ENCODE results near the gene ATP6V1C2. TPM values are rescaled to one million over a fixed set of nuclear protein-coding genes. Genes with fewer than 3 reads are reported as not detected.

ATP6V1C2 gene
- polyA plus RNA-seq, 6 donors from 2014 or later = 0.12 to 3.9 (median 0.47) TPM

DNA sequence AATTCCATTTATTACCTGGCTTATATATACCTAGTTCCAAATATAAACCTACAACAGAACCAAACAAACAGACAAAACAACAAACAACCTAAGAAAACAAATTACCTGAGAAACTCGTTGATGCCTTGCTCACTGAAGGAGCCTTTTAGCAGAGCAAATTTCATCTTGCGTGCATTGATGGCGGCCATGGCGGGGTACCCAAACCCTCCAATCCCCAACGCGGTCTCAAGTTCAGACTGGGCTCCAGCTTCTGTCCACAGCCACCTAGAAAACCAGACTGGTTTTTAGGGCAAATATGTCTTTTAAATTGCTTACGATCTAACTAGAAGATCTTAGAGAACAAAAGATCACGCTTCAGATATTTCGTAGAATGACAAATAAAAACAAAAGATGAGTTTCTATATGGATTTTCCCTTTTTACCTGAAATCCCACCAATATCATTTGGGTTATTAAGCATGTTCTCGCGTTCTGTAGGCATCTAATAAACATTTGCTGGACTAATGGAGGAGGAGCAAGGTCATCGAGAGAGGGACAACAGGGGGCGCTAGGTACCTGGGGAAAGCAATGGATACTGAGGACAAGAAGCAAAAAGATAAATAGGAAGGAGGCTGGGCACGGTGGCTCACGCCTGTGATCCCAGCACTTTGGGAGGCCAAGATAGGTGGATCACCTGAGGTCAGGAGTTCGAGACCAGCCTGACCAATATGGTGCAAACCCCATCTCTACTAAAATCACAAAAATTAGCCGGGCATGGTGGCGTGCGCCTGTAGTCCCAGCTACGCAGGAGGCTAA, 65.9 kb downstream of the ATP6V1C2 start:
- H3K4me3 Mint-ChIP-seq = no peak overlapping the region
- ATAC-seq (ENCODE audit: low read depth in 2 of 2) (no peak), DNase-seq (no peak)
- H3K27me3 Mint-ChIP-seq = no peaks in the 10 kb centered on the region
- peaks cover 0 to 8% (median 4%) of the 10 kb centered on the region in 3 donors for H3K4me1 Mint-ChIP-seq
- peaks cover 34 to 35% of the 10 kb centered on the region in 2 donors for H3K36me3 Mint-ChIP-seq
- H3K27ac Mint-ChIP-seq = peak overlapping the region in 2 of 6 donors; percentile 49 to 55
- H3K9me3 Mint-ChIP-seq = no peaks in the 10 kb centered on the region

DNA sequence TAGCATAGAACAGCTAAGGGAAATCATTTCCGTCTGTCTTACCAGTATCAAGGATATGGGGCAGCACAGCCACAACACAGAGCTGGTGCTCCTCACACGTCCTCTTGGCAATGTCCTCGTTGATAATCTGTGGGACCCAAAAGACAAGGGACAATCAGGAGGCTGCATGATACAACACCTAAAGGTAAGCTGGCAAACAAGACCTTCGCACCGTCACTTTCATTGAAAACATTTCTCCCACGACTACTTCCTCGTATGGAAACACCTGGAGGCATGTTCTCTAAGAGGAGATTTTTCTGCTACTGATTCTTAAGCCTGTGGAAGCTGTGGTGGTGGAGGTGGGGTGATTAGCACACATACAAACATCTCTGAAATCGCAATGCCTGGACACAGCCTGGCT, 67.4 kb downstream of the ATP6V1C2 start:
- H3K36me3 Mint-ChIP-seq = peaks cover 28 to 35% of the 10 kb centered on the region in 2 donors
- ATAC-seq (ENCODE audit: low read depth in 2 of 2) = no peak
- H3K9me3 Mint-ChIP-seq = no peaks in the 10 kb centered on the region
- H3K4me1 Mint-ChIP-seq = peaks cover 4 to 8% (median 4%) of the 10 kb centered on the region in 3 donors
- H3K27me3 Mint-ChIP-seq = no peaks in the 10 kb centered on the region
- H3K27ac Mint-ChIP-seq = peak overlapping the region in 3 of 6 donors; percentile 62 to 75 (median 68)
- no peak for DNase-seq
- H3K4me3 Mint-ChIP-seq = no peak overlapping the region

DNA sequence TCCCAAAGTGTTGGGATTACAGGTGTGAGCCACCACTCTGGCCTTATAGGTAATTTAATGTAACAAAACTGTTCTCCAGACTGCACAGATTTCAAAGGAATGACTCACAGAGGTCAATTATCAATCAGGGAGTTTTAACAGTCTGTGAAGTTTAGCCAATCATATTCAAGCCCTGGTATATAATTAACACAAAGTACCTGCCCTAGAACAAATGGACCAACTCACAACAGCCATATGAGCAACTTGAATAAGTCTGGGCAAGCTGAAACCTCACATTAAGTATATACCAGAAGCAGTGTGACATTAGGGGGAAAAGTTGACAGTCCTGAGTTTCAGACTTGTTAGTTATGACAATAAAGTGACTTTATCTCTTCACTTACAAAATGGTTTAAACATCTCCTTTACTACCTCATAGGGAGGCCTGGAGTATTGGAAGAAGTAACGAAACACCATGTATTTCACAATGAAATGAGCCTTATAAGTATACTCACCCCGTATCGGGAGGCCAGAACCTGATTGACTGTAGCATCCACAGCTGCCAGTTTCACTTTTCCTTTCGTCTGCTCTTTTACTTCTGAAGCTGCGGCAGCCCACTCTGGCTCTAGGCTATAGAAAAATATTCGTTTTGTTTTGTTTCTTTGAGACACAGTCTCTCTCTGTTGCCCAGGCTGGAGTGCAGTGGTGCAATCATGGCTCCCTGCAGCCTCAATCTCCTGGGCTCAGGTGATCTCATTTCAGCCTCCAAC, 69.0 kb downstream of the ATP6V1C2 start:
- H3K4me1 Mint-ChIP-seq = peaks cover 4 to 8% (median 4%) of the 10 kb centered on the region in 3 donors
- peak overlapping the region in 3 of 6 donors; percentile 67 to 86 (median 78) for H3K27ac Mint-ChIP-seq
- no peaks in the 10 kb centered on the region for H3K9me3 Mint-ChIP-seq
- ATAC-seq (ENCODE audit: low read depth in 2 of 2) (peak in 1 of 2 donors; percentile 40), DNase-seq (no peak)
- H3K27me3 Mint-ChIP-seq = no peaks in the 10 kb centered on the region
- H3K4me3 Mint-ChIP-seq = peak overlapping the region in 2 of 8 donors; percentile 29 to 51
- peaks cover 26 to 36% of the 10 kb centered on the region in 2 donors for H3K36me3 Mint-ChIP-seq

DNA sequence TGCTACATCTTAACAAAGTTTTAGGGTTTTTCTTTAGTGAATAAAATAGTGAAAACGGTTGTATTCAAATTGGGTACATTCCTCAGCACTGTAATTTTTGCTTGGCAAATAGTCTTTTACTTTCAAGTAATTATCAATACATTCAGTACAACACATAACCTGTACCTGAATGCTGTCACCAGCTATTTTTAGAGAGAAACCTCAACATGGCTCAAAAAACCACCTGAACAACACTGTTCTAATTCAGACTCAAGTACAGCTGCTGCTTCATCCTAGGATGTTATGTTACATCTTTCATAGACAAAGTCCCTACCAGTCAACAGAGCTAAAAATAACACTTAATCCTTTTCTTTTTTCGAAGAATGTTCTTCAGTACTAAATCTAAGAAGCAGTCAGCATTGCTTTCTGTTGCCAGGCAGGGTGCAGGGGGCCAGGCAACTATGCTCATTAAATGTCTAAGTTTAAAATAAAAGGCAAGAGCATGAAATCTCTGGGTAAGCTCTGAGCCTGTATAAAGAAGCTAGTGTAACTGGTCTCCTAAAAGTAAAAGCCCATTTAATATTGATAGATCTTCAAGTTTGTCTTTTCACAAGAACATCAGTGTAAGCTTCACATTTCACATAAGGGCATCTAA, 70.7 kb downstream of the ATP6V1C2 start:
- Mint-ChIP-seq H3K9me3 (no peaks in the 10 kb centered on the region), H3K36me3 (peaks cover 33 to 39% of the 10 kb centered on the region in 2 donors), H3K27ac (peak overlapping the region in 3 of 6 donors; percentile 7 to 95 (median 40)), H3K4me3 (no peak overlapping the region), H3K4me1 (peaks cover 4 to 8% (median 4%) of the 10 kb centered on the region in 3 donors), H3K27me3 (no peaks in the 10 kb centered on the region)
- DNase-seq = no peak
- ATAC-seq (ENCODE audit: low read depth in 2 of 2) = no peak

DNA sequence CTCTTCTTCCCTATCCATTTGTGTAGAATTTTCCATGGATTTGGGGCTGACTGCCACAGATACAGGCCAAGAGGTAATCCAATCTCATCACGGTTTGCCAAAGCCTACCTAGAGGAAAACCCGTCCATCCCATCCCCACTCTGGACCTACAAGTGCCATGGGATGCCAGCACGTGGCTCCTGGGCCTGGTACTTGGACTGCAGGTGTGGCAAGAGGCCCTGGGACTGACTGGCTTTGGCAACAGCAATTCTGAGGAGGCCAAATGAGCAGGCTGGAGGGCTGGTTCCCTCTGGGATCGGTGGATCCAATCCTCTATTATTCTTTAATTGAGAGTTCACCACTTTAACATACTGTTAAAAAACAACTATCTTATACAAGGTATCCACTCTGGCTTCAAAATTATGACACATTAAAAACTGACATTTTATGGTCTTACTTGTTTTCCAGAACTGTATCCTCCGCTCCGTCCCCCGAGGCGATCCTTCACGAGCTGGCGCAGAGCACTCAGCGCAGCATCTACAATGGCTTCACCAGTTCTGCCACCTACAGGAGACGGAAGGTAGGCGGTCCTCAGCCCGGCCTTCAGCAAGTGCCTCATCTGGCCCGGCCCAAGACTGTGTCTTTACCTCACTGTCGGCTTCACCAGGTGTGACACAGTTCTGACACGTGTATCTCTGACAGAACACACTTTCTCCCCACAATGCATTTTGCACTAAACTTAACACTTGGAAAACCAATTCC, 71.4 kb downstream of the ATP6V1C2 start:
- ATAC-seq (ENCODE audit: low read depth in 2 of 2) (no peak), DNase-seq (no peak)
- Mint-ChIP-seq H3K9me3 (no peaks in the 10 kb centered on the region), H3K4me1 (peaks cover 0 to 8% (median 4%) of the 10 kb centered on the region in 3 donors), H3K4me3 (no peak overlapping the region), H3K27ac (peak overlapping the region in 3 of 6 donors; percentile 21 to 95 (median 40)), H3K36me3 (peaks cover 32 to 35% of the 10 kb centered on the region in 2 donors), H3K27me3 (no peaks in the 10 kb centered on the region)

DNA sequence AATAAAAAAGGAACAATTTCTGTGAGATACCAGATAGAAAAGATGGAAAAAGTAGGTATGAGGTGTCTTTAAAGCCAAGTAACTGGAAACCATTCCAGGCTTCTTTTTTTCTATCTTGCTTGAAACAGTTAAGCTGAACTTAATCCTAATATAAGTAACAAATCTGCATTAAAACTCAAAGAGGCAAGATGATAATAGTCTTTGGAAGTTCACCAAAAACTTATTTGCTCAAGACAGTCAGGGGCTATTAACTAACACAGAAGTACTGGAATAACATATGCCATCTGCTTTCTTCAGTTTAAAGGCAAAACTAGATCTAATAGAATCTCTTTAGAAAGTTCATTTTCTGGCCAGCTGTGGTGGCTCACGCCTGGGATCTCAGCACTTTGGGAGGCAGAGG, 72.4 kb downstream of the ATP6V1C2 start:
- H3K27ac Mint-ChIP-seq = peak overlapping the region in 1 of 6 donors; percentile 57

DNA sequence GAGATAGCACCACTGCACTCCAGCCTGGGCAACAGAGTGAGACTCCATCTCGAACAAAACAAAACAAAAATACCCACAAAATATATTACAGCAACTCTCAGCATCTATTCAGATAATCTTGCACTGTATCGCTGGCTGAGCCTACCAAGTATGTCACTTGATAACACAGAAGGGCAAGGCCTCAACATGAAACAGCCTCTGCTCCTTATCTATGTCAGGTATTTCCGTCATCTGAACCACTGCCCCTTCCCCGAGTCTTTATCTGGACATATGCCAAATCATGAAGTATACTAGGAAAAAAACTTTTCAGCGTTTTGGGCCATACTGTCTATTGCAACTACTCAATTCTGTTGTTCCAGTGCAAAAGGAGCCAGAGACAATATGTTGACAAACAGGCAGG, 73.4 kb downstream of the ATP6V1C2 start:
- peaks cover 25 to 41% of the 10 kb centered on the region in 2 donors for H3K36me3 Mint-ChIP-seq
- H3K9me3 Mint-ChIP-seq = no peaks in the 10 kb centered on the region
- peak overlapping the region in 2 of 6 donors; percentile 24 to 47 for H3K27ac Mint-ChIP-seq

More for the DNA sequence above, 72.4 kb downstream of the ATP6V1C2 start:
- Mint-ChIP-seq H3K36me3 (peaks cover 33 to 35% of the 10 kb centered on the region in 2 donors), H3K27me3 (no peaks in the 10 kb centered on the region), H3K4me3 (peak overlapping the region in 1 of 8 donors; percentile 29), H3K4me1 (peaks cover 4 to 9% (median 8%) of the 10 kb centered on the region in 3 donors), H3K9me3 (no peaks in the 10 kb centered on the region)
- no peak for ATAC-seq (ENCODE audit: low read depth in 2 of 2)
- no peak for DNase-seq

DNA sequence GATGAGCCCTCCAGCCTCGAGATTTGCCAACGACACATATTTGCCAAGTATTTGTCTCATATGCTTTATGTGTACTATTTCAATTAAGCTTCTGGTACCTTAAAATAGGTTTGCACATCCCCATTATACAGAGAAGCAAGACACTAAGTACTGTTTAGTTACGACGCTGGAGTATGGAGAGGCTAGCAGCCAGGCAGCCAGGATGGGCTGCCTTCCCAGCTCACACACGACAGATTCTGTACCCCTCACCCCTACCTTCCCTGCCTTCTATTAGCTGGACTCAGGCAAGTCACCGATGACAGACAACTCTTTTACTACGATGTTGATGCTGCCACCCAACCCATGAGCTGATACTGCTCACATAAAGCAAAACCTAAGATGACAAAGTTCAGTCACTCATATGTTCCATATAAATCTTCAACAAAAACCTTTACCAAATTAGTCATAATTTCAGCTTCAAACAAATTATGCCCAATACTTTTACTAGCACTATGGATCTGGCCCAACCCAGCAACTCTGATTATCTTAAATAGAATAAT, 74.1 kb downstream of the ATP6V1C2 start:
- Mint-ChIP-seq H3K4me1 (peaks cover 6 to 14% (median 11%) of the 10 kb centered on the region in 3 donors), H3K4me3 (no peak overlapping the region), H3K9me3 (no peaks in the 10 kb centered on the region), H3K36me3 (peaks cover 19 to 36% of the 10 kb centered on the region in 2 donors), H3K27me3 (no peaks in the 10 kb centered on the region), H3K27ac (peak overlapping the region in 2 of 6 donors; percentile 5 to 65)
- ATAC-seq (ENCODE audit: low read depth in 2 of 2) (no peak), DNase-seq (no peak)

More for the DNA sequence above, 73.4 kb downstream of the ATP6V1C2 start:
- no peak for ATAC-seq (ENCODE audit: low read depth in 2 of 2)
- H3K27me3 Mint-ChIP-seq = no peaks in the 10 kb centered on the region
- H3K4me1 Mint-ChIP-seq = peaks cover 6 to 14% (median 11%) of the 10 kb centered on the region in 3 donors
- no peak overlapping the region for H3K4me3 Mint-ChIP-seq
- no peak for DNase-seq

DNA sequence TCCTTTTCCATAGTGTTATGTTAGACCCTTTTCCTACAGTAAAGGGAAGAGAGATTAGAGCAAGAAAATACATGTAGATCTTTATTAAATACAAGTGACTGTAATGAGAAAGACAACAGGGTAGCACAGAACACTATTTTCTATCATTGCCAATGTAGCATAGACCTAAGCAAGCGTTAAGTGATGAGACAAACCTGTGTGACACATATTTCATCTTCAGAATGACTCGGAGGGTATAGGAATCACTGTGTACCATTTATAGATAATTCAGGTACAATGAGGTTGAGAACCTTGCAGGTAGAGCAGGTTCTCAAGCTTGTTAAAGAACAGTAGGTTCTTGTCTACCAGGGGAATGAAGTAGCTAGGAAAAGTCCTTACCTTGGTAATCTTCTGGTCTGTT, 75.3 kb downstream of the ATP6V1C2 start:
- DNase-seq (no peak), ATAC-seq (ENCODE audit: low read depth in 2 of 2) (no peak)
- Mint-ChIP-seq H3K4me3 (no peak overlapping the region), H3K4me1 (peaks cover 3 to 14% (median 6%) of the 10 kb centered on the region in 3 donors), H3K36me3 (peaks cover 13 to 25% of the 10 kb centered on the region in 2 donors), H3K9me3 (no peaks in the 10 kb centered on the region), H3K27ac (no peak overlapping the region), H3K27me3 (no peaks in the 10 kb centered on the region)

DNA sequence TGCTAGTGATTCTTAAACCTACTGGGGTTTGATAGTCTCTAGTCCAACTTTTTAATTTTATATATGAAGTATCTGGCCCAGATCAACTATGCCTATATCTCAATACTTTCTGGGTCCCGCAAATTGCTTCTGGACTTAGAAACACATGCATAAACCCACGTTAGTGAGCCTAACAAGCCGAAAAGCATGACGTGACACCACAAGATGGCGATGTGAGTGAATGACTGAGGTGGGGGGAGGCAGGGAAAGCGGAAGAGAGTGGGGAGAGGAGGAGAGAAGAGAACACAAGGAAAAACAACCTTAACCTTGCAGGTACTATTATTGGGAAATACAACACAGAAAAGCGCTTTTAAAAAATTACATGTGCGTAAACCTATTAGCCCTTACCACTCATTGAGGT, 77.4 kb downstream of the ATP6V1C2 start:
- ATAC-seq (ENCODE audit: low read depth in 2 of 2) (no peak), DNase-seq (no peak)
- Mint-ChIP-seq H3K36me3 (peaks cover 10 to 25% of the 10 kb centered on the region in 2 donors), H3K4me3 (peak overlapping the region in 1 of 8 donors; percentile 75), H3K27ac (peak overlapping the region in 2 of 6 donors; percentile 47 to 57), H3K27me3 (no peaks in the 10 kb centered on the region), H3K4me1 (peaks cover 9 to 18% (median 15%) of the 10 kb centered on the region in 3 donors), H3K9me3 (no peaks in the 10 kb centered on the region)

DNA sequence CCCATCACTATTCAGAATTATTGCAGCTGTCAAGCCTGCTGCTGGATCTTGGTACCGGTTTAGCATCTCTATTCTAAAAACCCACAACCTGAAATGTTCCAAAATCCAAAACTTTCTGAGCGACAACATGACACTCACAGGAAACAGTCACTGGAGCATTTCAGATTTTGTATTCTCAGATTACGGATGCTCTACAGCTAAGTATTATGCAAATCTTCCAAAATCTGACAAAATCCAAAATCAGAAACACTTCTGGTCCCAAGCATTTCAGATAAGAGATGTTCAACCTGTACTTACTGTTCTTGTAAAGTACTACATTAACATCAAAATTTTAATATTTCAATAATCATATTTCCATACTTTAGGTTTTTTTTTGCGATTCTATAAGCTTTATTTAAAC, 78.7 kb downstream of the ATP6V1C2 start:
- Mint-ChIP-seq H3K4me3 (no peak overlapping the region), H3K9me3 (no peaks in the 10 kb centered on the region)

DNA sequence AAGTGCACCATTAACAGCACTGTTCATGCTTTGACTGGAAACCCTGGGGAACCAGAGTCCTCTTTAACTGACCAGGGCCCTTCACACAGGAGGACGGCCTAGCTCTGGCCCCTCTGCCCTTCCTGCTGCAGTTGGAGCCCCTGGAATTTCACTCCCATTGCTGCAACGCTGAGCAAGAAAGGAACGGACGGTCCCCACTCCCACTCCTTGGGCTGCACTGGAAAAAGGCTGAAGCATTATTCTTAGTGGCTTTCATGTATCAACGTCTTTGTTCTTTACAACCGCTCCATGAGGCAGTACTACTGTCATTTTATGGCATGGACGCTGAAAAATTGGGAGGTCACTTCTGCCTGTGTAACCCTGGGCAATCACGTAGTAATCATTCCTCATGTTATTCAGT, 81.2 kb downstream of the ATP6V1C2 start:
- Mint-ChIP-seq H3K27me3 (no peaks in the 10 kb centered on the region), H3K27ac (peak overlapping the region in 2 of 6 donors; percentile 38 to 78), H3K9me3 (no peaks in the 10 kb centered on the region), H3K4me1 (peaks cover 19 to 33% (median 23%) of the 10 kb centered on the region in 3 donors), H3K4me3 (no peak overlapping the region), H3K36me3 (peaks cover 0 to 10% of the 10 kb centered on the region in 2 donors)
- ATAC-seq (ENCODE audit: low read depth in 2 of 2) (no peak), DNase-seq (no peak)

More for the DNA sequence above, 78.7 kb downstream of the ATP6V1C2 start:
- no peak overlapping the region for H3K27ac Mint-ChIP-seq
- peaks cover 10 to 25% of the 10 kb centered on the region in 2 donors for H3K36me3 Mint-ChIP-seq
- ATAC-seq (ENCODE audit: low read depth in 2 of 2) = no peak
- peaks cover 9 to 18% (median 15%) of the 10 kb centered on the region in 3 donors for H3K4me1 Mint-ChIP-seq
- no peaks in the 10 kb centered on the region for H3K27me3 Mint-ChIP-seq
- DNase-seq = no peak

Measured in naive B cell (primary cell).